Pancreas (tissue), 10 donors: Measurements from ENCODE around the gene NR1H4. TPM values are rescaled to one million over a fixed set of nuclear protein-coding genes. Genes with fewer than 3 reads are reported as not detected.

Experiments used
- ATAC-seq, 4 donors: fragments of 200-7000 bp; cut with Tn5 transposase; one replicate each; pipeline versions ENCODE4 v1.8.0 to v1.9.1; 2020; ENCODE audit warnings: mild to moderate bottlenecking in 4 of 4, moderate library complexity in 4 of 4
- DNase-seq, 6 donors: peaks; one replicate each; pipeline ENCODE4 v3.0.0-alpha.2; 2020
- FAIRE-seq: peaks from 2 replicates; lab custom pipeline; 2012; peaks lifted over from hg19 to GRCh38; lab: Jason Lieb, UNC
- H3K27ac ChIP-seq, 4 donors: fragments of 200-600 bp; sonication (generic); 1 replicate in 3 of 4; 2 replicates in 1 of 4; pipeline versions ENCODE4 v1.5.0 to v1.8.0; 2020
- H3K27me3 ChIP-seq, 4 donors: fragments of 200-600 bp; one replicate each; pipeline ENCODE4 v1.8.0; 2021
- H3K36me3 ChIP-seq, 3 donors: fragments of 200-600 bp; sonication (generic) in 1 of 3; one replicate each; pipeline versions ENCODE4 v1.5.0 to v1.8.0; 2020 to 2021
- H3K4me1 ChIP-seq, 3 donors: fragments of 200-600 bp; one replicate each; pipeline ENCODE4 v1.8.0; 2021
- H3K4me3 ChIP-seq, 4 donors: fragments of 200-600 bp; sonication (generic) in 2 of 4; one replicate each; pipeline versions ENCODE4 v1.5.0 to v1.8.0; 2020 to 2021
- H3K9me3 ChIP-seq, 4 donors: fragments of 200-600 bp; one replicate each; pipeline ENCODE4 v1.8.0; 2021
- WGBS, 2 donors: extraction: QIAGEN DNeasy Blood & Tissue Kit; methylation state at CpG; one replicate each; pipeline ENCODE4 v1.1.7; 2013; 5-methylcytosine and 5-hydroxymethylcytosine counted together
- intact Hi-C, 3 donors: fragments of 100-400 bp; cut with DNase I; formaldehyde crosslinking; loops; one replicate each; pipeline versions ENCODE4 v1.11.1 to v1.14.2; 2022
- polyA plus RNA-seq, 2 donors: library from polyadenylated mRNA; stranded (reverse); fragments of 200-250 nt; gene quantifications; one replicate each; pipeline ENCODE4 v1.2.3, GENCODE V29; 2013
- total RNA-seq, 6 donors: library from RNA; stranded (reverse); fragmentation: NEBNext Ultra II Directional in 4 of 6; extraction: Animal tissue kit (Norgen Biotek cat#: 25700) in 4 of 6; gene quantifications; one replicate each; pipeline versions ENCODE4 v1.2.1 to v1.2.4, GENCODE V29; 2021 to 2023
- TF ChIP-seq, protein P1 (sequence below), 4 donors: fragments of 200-600 bp; sonication (generic) in 3 of 4; IDR thresholded peaks; one replicate each; pipeline versions ENCODE4 v1.5.0 to v1.8.0; 2021; ENCODE audit warnings: antibody characterized with exemption in 4 of 4
- donor health status: healthy with polysubstance abuse.
- donor health status: DM: no; HTN: no; CAD: no; lungs with moderate emphysema.
- donor health status: DM: no; HTN: no; CAD: no.
- donor health status: control.
- donor health status: control.
- donor health status: Bipolar disorder and iron deficiency.
- donor health status: DM: yes; HTN: yes; CAD: no.
- donor health status: DM: no; HTN: no; CAD: no.
- donor health status: DM: no; HTN: no; CAD: no.
- donor health status: DM: yes; HTN: yes; CAD: no.

NR1H4 gene
- total and polyA plus RNA-seq, 8 donors, result 1.1 to 9.2 (median 2.8) TPM

GRCh38 chr12:100443434-100443833 is 30.2 kb upstream of the NR1H4 start:
- 23 to 38% methylated on average over 1 of the region's 1 CpG for WGBS, 2 donors
- ATAC-seq (peak in 1 of 4 donors; percentile 67), FAIRE-seq (no peak), DNase-seq (no peak)
- TF ChIP-seq, protein P1, sequence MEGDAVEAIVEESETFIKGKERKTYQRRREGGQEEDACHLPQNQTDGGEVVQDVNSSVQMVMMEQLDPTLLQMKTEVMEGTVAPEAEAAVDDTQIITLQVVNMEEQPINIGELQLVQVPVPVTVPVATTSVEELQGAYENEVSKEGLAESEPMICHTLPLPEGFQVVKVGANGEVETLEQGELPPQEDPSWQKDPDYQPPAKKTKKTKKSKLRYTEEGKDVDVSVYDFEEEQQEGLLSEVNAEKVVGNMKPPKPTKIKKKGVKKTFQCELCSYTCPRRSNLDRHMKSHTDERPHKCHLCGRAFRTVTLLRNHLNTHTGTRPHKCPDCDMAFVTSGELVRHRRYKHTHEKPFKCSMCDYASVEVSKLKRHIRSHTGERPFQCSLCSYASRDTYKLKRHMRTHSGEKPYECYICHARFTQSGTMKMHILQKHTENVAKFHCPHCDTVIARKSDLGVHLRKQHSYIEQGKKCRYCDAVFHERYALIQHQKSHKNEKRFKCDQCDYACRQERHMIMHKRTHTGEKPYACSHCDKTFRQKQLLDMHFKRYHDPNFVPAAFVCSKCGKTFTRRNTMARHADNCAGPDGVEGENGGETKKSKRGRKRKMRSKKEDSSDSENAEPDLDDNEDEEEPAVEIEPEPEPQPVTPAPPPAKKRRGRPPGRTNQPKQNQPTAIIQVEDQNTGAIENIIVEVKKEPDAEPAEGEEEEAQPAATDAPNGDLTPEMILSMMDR (IDR thresholded peaks at IDR 0.05), result no peak
- Histone ChIP-seq H3K4me1 (peaks cover 0 to 16% (median 4%) of the 10 kb centered on the region in 3 donors), H3K36me3 (no peaks in the 10 kb centered on the region), H3K4me3 (no peak overlapping the region), H3K9me3 (no peaks in the 10 kb centered on the region), H3K27me3 (no peaks in the 10 kb centered on the region), H3K27ac (no peak overlapping the region)
- intact Hi-C loops, result no loop called here

GRCh38 chr12:100445081-100445481 is 28.6 kb upstream of the NR1H4 start:
- H3K9me3 ChIP-seq, result no peaks in the 10 kb centered on the region
- intact Hi-C loops, result no loop called here
- no peaks in the 10 kb centered on the region for H3K36me3 ChIP-seq
- FAIRE-seq (no peak), DNase-seq (no peak), ATAC-seq (no peak)
- H3K4me3 ChIP-seq, result no peak overlapping the region
- 76 to 80% methylated on average over 4 of the region's 4 CpGs for WGBS, 2 donors
- H3K27ac ChIP-seq, result no peak overlapping the region
- peaks cover 0 to 16% (median 4%) of the 10 kb centered on the region in 3 donors for H3K4me1 ChIP-seq
- TF ChIP-seq, protein P1 (IDR thresholded peaks at IDR 0.05), result no peak
- H3K27me3 ChIP-seq, result no peaks in the 10 kb centered on the region

GRCh38 chr12:100447381-100447780 is 26.3 kb upstream of the NR1H4 start:
- Histone ChIP-seq H3K27ac (no peak overlapping the region), H3K36me3 (no peaks in the 10 kb centered on the region), H3K9me3 (no peaks in the 10 kb centered on the region), H3K27me3 (no peaks in the 10 kb centered on the region), H3K4me3 (no peak overlapping the region), H3K4me1 (peaks cover 0 to 14% (median 4%) of the 10 kb centered on the region in 3 donors)
- WGBS, 2 donors, result 57% methylated on average over 3 of the region's 3 CpGs
- ATAC-seq (no peak), DNase-seq (no peak), FAIRE-seq (no peak)
- TF ChIP-seq, protein P1 (IDR thresholded peaks at IDR 0.05), result no peak
- intact Hi-C loops, result no loop called here

GRCh38 chr12:100448656-100449055 is 25.0 kb upstream of the NR1H4 start:
- no peaks in the 10 kb centered on the region for H3K27me3 ChIP-seq
- 45 to 46% methylated on average over 1 of the region's 1 CpG for WGBS, 2 donors
- DNase-seq (no peak), FAIRE-seq (no peak), ATAC-seq (no peak)
- H3K36me3 ChIP-seq, result no peaks in the 10 kb centered on the region
- intact Hi-C loops, result no loop called here
- H3K4me1 ChIP-seq, result peaks cover 0 to 1% (median 0%) of the 10 kb centered on the region in 3 donors
- no peak overlapping the region for H3K27ac ChIP-seq
- no peaks in the 10 kb centered on the region for H3K9me3 ChIP-seq
- TF ChIP-seq, protein P1 (IDR thresholded peaks at IDR 0.05), result no peak
- H3K4me3 ChIP-seq, result no peak overlapping the region

GRCh38 chr12:100450735-100451134 is 22.9 kb upstream of the NR1H4 start:
- FAIRE-seq, result no peak
- WGBS, 2 donors, result 44 to 48% methylated on average over 3 of the region's 3 CpGs

More at GRCh38 chr12:100450735-100451134, 22.9 kb upstream of the NR1H4 start:
- ATAC-seq (no peak), DNase-seq (no peak)
- Histone ChIP-seq H3K27ac (no peak overlapping the region), H3K9me3 (no peaks in the 10 kb centered on the region), H3K4me1 (no peaks in the 10 kb centered on the region), H3K27me3 (no peaks in the 10 kb centered on the region), H3K4me3 (no peak overlapping the region), H3K36me3 (no peaks in the 10 kb centered on the region)
- TF ChIP-seq, protein P1 (IDR thresholded peaks at IDR 0.05), result no peak
- intact Hi-C loops, result no loop called here
